ENCODE measurements around the gene OR6N2.

DNA sequence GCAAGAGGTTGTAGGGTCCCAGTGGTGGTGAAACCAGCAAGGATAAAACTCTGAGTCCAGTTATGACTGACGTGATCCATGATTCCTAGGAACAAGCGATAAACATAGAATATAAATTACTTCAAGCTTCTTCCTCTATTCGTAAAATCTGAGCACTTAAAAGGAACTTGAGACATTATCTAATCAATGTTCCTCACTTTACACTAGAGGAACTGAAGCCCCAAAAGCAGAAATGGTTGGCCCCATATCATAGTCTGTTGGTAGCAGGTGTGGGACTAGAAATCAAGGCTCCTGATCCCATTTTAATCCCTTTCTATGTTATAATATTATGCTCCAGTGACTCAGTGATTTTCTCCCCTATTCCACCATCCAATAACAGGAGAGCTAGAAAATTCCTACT lies 28.3 kb upstream of the OR6N2 start:
- no peak for TF ChIP-seq POLR2AphosphoS5 (IDR thresholded peaks at IDR 0.05; ENCODE audit: low read depth, low read length)
- TF ChIP-seq TAF1 (IDR thresholded peaks at IDR 0.05; ENCODE audit: borderline replicate concordance, insufficient read depth, low read length): no peak
- TF ChIP-seq FOXP2 (optimal IDR thresholded peaks at IDR 0.05; ENCODE audit: borderline replicate concordance, extremely low read depth, extremely low read length, insufficient read depth): no peak
- TF ChIP-seq SIN3A (IDR thresholded peaks at IDR 0.05; ENCODE audit: borderline replicate concordance, insufficient read depth, low read length): no peak
- TF ChIP-seq REST (IDR thresholded peaks at IDR 0.05; ENCODE audit: insufficient read depth in 1 of 2, low read depth in 2 of 2, low read length in 2 of 2): no peak

Measured in PFSK-1 (cell line).